ENCODE data around the gene MICU2.
A peak's percentile ranks its signal among the peaks of the same experiment; 100 is the strongest.

MICU2 gene

DNA sequence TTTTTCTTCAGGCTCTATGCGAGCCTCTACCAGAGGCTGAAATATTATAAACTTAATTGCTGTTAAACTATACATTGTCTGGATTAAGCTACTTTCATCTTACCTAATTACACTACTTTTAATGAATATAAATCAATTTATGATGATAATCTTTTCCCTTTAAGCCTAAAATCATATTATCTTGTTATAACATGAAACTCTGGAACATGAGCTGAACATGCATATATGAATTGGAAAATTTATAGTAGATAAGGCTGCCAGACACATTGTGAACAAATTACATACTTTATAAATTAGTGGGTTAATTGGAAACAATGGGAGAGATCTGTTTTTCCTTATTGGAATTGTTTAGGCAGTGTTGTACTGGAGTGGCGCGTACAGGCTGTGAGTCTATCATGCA, 99.6 kb downstream of the MICU2 start:
- no peak for DNase-seq (ENCODE audit: extremely low read depth in 1 of 2, low read depth in 1 of 2)

DNA sequence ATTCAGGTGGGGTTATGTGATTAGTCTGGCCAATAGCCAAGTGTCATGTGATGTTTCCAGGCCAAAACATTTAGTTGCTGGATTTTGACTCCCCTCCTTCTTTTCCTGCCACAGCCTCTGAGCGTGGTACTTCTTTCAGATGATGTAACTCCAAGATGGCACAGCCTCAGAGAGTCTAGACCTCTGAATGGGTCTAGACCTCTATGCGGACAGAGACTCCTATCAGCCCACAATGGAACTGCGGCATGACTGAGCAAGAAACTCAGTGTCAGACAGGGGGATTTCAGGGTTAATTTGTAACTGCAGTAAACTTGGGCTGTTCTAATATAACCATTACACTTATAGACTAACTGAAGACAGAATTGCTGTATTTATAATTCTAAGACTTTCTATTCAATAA, 102.3 kb downstream of the MICU2 start:
- DNase-seq (ENCODE audit: extremely low read depth in 1 of 2, low read depth in 1 of 2) = no peak

GRCh38 chr13:21486322-21486721, 117.6 kb downstream of the MICU2 start:
- DNase-seq (ENCODE audit: extremely low read depth in 1 of 2, low read depth in 1 of 2) = no peak

DNA sequence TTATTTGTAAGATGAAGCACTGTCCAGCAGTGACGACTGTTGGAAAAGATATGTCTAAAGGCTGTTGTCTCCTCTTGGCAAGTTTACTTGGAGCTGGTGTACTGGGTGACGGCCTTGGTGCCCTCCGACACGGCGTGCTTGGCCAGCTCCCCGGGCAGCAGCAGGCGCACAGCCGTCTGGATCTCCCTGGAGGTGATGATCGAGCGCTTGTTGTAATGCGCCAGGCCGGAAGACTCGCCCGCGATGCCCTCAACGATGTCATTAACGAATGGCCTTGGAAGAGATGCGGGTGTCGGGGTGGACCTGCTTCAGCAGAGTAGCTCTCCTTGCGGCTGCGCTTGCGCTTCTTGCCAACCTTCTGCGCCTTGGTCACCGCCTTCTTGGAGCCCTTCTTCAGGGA, 120.2 kb downstream of the MICU2 start:
- DNase-seq (ENCODE audit: extremely low read depth in 1 of 2, low read depth in 1 of 2) = no peak

DNA sequence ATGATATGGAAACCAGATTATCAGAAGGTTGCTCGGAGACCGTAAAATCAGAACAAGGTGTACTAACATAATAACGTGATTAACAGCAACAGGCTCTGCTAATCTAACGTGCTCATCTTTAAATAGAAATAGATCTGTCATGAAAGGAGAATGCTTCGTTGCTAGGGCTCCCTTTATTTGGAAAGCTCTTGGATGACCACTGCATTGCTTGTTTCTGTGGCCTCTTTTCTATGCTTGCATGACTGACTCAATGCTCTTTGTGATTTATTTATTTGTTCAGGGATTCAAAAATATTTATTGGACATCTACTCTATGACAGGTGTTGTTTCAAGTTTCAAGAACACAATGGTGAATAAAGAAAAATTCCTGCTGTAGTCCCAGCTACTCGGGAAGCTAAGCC, 122.6 kb downstream of the MICU2 start:
- DNase-seq (ENCODE audit: extremely low read depth in 1 of 2, low read depth in 1 of 2) = no peak

DNA sequence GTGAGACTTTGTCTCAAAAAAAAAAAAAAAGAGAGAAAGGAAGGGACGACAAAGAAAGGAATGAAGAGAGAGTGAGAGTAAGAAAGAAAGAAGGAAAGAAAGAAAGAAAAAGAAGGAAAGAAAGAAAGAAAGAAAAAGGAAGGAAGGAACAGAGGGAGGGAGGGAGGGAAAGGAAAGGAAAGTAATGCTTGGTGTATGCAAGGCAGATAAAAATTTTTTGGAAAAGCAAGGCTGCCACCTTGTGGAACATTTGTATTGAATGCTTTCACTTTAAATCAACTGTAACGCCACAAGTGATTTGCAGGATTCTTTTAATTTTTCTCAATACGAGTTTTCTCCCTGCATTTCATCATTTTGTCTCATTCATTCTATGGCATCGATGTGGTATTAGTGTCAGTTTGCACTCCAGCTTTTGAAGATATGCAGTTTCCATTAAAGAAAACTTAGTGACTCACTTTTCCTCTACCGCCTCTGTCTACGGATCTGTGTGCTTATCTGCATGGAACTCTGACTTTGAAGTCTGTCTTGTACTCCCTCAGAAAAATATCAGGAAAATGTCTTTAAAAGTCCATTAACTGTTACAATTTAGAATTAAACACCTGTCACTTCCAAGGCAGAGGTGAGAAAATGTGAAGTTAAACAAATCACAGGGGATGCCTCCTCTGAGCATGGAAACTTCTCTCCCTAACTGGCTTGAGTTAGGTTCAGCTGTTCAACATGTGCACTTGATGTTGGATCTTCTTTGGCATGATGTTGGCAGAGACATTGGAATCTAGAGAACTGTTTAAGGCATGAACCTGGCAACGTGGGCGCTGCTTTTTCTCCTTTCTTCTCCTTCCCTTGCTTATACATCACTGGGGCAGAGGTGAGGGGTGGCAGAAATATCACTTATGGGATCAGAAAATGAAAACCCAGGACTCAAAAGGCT, 124.8 kb downstream of the MICU2 start:
- DNase-seq (ENCODE audit: extremely low read depth in 1 of 2, low read depth in 1 of 2) = no peak

GRCh38 chr13:21476893-21477472, 127.0 kb downstream of the MICU2 start:
- DNase-seq (ENCODE audit: extremely low read depth in 1 of 2, low read depth in 1 of 2) = peak; percentile 36 to 62

DNA sequence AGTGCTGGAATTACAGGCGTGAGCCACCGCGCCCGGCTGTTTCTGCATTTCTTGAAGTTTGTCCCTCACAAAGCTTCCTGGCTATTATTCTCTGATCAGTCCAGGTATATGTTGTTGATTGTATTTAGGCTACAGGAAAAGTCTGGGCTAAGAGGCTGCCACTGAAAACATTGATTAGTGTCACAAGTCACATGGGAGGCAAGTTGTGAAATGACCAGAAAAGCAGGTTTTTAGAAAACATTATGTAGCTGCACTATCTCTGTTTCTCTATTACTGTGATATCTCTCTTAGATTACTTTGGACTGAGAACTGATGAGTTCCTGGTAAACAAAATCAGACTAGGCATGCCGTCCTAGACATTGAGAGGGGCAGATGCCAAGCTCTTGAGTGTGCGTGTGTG, 128.9 kb downstream of the MICU2 start:
- no peak for DNase-seq (ENCODE audit: extremely low read depth in 1 of 2, low read depth in 1 of 2)

GRCh38 chr13:21470785-21471184, 133.2 kb downstream of the MICU2 start:
- no peak for DNase-seq (ENCODE audit: extremely low read depth in 1 of 2, low read depth in 1 of 2)

GRCh38 chr13:21466527-21466926, 137.4 kb downstream of the MICU2 start:
- DNase-seq (ENCODE audit: extremely low read depth in 1 of 2, low read depth in 1 of 2) = no peak

GRCh38 chr13:21465710-21466160, 138.2 kb downstream of the MICU2 start:
- DNase-seq (ENCODE audit: extremely low read depth in 1 of 2, low read depth in 1 of 2) = no peak

- DNase-seq (ENCODE audit: extremely low read depth in 1 of 2, low read depth in 1 of 2) = no peak
These were observed 140.5 kb downstream of the MICU2 start for GRCh38 chr13:21463424-21463823.

DNA sequence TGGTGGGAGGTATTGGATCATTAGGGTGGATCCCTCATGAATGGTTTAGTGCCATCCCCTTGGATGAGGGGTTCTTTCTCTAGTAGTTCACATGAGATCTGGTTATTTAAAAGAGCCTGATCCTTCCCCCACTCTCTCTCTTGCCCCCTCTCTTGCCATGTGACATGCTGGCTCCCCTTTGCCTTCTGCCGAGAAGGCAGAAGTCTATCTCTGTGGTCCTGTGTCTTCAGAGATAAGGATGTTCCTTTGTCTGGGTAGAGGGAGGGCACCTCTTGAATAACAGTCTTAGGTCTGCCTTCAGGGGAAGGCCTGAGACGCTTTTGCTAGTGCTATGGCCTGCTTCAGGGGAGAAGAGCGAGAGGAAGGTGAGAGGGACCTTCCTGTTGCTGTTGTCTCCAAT, 142.8 kb downstream of the MICU2 start:
- no peak for DNase-seq (ENCODE audit: extremely low read depth in 1 of 2, low read depth in 1 of 2)

- DNase-seq (ENCODE audit: extremely low read depth in 1 of 2, low read depth in 1 of 2) = peak; percentile 57 to 89
These were observed 144.9 kb downstream of the MICU2 start, which contains the start of gene ZDHHC20 for GRCh38 chr13:21458813-21459701. TSS of gene ZDHHC20 (minus strand) at chr13:21459303. CDS start at chr13:21459171, 132 bp downstream.

DNA sequence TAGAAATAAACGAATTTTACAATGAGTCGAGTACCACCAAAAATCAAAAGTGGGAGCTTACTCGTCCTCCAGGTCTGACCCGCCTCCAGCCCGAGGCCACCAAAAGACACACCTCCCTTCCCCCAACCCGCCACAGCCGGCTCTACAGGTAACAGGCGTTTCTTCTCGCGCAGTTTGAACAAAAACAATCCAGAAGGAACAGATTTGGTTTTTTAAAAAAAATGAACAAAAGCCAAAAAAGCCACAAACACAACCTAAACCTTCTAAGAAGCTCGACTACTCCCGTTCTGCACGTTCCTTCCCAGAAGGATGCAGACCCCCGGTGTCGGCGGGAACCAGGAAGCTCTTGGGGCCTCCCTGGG, 145.5 kb downstream of the MICU2 start:
- peak in 1 of 2 donors; percentile 29 for DNase-seq (ENCODE audit: extremely low read depth in 1 of 2, low read depth in 1 of 2)

DNA sequence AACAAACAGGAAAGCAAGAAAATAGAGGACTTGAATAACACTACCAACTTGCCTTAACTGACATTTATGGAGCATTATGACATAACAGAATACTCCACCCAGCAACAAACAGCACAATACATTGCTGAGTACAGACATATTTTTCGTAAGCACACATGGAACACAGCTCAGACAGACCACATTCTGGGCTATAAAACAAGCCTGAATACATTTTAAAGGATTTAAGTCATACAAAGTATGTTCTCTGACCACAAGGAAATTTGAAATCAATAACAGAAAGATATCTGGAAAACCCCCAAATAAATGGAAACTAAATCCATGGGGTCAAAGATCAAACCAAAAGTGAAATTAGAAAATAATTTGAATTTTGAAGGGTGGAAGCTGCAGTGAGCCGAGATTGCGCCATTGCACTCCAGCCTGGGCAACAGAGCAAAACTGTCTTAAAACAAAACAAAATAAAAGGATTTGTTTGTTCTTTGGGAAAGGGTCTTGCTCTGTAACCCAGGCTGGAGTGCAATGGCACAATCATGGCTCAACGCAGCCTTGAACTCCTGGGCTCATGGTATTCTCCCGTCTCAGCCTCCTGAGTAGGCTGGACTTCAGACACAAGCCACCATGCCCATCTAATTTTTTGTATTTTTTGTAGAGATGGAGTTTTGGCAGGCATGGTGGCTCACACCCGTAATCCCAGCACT, 150.4 kb downstream of the MICU2 start:
- no peak for DNase-seq (ENCODE audit: extremely low read depth in 1 of 2, low read depth in 1 of 2)

DNA sequence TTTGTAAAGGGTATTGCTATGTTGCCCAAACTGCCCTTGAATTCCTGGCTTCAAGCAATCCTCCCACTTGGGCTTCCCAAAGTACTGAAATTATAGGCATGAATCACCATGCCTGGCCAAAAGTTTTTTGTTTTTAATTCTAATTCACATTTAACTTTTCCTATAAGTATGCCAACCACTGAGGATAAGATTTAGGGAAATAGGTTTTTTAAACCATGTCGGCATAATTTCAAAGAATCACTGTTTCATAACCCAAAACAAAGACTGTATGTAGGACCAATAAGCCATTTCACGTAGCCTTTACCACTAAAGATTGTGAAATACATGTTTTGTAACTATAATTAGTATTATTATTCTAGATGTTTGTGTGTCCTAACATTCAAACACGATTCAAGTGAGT, 153.0 kb downstream of the MICU2 start:
- DNase-seq (ENCODE audit: extremely low read depth in 1 of 2, low read depth in 1 of 2) = no peak

- DNase-seq (ENCODE audit: extremely low read depth in 1 of 2, low read depth in 1 of 2) = no peak
These were observed 157.3 kb downstream of the MICU2 start for GRCh38 chr13:21446656-21447055.

- no peak for DNase-seq (ENCODE audit: extremely low read depth in 1 of 2, low read depth in 1 of 2)
These were observed 158.2 kb downstream of the MICU2 start for GRCh38 chr13:21445759-21446158.

GRCh38 chr13:21443171-21443570, 160.8 kb downstream of the MICU2 start:
- no peak for DNase-seq (ENCODE audit: extremely low read depth in 1 of 2, low read depth in 1 of 2)
